ENCODE measurements around the gene MAP2.

Gene MAP2

DNA sequence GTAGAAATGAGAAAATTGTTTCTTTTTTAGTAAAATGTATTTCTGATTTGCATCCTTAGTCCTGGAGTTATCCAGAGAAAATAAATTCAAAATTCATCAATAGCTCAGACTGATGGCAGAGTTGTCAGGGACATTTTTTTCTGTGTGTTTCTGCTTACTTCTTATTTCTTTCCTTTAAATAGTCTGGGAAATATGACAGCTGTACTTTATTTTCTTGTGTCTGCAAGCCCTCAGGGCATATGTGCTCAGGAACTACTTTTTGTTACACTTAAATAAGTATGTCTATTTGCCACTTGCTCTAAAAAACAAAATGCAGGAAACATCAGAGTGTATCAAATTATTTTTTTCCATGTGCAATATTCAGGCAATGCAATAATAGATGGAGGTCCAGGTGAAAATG lies 221.0 kb downstream of the MAP2 start:
- DNase-seq (ENCODE audit: low read depth in 2 of 2): no peak

DNA sequence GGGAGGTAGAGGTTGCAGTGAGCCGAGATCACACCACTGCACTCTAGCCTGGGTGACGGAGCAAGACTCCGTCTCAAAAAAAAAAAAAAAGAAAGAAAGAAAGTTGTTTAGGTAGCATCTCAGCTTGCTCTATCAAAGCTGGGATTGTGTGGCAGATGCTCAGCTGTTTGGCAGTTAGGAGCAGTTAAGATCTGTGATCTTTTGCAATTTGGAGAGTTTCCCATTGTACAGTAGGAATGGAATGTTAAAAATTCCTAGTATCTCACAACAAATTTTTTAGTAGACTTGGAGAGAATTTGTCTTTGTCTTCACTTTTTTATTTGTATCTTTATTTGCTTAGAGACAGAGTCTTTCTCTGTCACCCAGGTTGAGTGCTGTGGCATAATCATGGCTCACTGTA lies 224.9 kb downstream of the MAP2 start:
- peak; percentile 61 to 67 for DNase-seq (ENCODE audit: low read depth in 2 of 2)

DNA sequence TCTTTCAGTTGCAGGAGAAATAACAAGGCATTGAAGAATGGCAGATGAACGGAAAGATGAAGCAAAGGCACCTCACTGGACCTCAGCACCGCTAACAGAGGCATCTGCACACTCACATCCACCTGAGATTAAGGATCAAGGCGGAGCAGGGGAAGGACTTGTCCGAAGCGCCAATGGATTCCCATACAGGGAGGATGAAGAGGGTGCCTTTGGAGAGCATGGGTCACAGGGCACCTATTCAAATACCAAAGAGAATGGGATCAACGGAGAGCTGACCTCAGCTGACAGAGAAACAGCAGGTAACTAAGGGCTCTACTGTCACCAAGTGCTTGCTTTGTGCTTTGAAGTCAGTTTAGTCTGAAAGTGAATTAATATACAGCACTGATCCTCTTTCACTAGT lies 229.3 kb downstream of the MAP2 start:
- DNase-seq (ENCODE audit: low read depth in 2 of 2): no peak

DNA sequence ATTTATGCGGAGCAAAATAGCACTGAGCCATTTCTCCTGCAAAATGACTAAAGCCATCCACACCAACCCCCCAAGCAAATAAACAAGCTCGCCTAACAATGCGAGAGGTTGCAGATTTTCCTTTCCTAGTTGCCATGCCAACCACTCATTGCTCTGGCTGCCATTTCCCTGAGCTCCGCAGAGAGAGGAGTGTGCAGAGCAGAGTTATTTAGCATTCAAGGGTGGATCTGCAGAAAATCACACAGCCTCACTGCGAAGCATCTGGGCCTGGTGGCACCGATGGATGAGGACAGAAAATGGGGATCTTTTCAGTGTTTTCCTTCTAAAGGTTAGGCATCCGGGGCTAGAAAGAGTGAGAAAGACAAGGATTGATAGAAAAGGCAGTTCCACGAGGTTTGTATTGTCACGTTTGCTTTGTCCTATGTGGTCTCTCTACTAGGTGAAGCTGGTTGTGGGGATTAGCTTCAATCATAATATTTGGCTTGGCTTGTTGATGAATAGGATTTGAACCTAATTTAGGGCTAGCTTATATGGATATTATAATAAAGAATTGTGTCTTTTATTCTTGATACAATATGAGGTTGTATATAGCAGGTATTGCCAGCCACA lies 237.5 kb downstream of the MAP2 start:
- DNase-seq (ENCODE audit: low read depth in 2 of 2): no peak

DNA sequence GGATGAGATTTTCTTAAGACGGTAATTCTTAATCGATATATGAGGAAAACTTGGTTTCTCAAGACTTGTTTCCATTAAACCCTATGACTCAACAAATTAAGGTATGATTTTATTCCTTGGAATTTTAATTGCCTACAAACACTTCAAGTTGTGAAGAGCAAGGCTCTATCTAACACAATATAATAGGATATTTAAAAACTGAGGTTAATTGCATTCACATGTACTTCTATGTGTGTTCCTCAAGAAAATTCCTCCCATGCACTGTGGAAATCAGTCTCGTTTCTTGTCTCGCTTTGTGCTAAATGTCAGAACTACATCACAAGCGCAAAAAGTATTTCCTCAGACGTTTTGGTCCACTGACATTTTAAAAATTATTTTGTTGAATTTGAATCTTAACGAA lies 238.2 kb downstream of the MAP2 start:
- DNase-seq (ENCODE audit: low read depth in 2 of 2): no peak

GRCh38 chr2:209663139-209663538 lies 239.3 kb downstream of the MAP2 start:
- no peak for DNase-seq (ENCODE audit: low read depth in 2 of 2)

DNA sequence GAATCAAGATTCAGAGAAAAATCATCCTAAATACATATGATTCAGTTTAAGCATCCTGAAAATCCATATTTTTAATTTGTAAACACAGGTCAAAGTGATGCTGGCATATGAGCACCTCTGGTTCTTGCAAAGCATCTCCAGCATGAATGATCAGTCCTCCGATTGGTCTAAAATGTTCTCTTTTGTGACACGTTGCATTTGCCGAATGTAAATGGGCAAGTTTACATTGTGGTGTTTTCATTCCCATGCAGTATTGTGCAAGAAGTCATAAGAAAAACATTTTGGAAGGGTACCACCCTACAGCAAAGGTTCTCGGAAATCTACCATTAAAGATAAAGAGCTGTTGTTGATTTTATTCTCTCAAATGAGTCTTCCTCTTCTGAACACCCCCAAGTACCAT lies 239.8 kb downstream of the MAP2 start:
- DNase-seq (ENCODE audit: low read depth in 2 of 2): no peak

DNA sequence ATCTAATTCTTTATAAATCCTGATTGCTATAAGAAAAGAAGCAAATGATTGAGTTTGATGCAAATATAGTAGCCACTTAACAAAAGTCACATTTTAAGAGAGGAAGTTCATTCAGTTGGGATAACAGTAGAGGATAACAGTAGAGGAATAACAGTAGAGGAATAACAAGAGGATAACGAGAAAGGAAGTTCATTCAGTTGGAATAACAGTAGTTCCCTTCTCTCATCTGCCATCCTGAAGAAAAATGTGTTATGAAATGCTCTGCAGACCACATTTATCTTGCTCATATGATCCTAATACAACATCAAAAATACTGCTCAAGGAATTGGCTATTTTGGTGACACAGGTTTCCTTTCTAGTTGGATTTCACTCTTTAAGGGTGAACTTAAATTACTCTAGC lies 242.4 kb downstream of the MAP2 start:
- DNase-seq (ENCODE audit: low read depth in 2 of 2): no peak

DNA sequence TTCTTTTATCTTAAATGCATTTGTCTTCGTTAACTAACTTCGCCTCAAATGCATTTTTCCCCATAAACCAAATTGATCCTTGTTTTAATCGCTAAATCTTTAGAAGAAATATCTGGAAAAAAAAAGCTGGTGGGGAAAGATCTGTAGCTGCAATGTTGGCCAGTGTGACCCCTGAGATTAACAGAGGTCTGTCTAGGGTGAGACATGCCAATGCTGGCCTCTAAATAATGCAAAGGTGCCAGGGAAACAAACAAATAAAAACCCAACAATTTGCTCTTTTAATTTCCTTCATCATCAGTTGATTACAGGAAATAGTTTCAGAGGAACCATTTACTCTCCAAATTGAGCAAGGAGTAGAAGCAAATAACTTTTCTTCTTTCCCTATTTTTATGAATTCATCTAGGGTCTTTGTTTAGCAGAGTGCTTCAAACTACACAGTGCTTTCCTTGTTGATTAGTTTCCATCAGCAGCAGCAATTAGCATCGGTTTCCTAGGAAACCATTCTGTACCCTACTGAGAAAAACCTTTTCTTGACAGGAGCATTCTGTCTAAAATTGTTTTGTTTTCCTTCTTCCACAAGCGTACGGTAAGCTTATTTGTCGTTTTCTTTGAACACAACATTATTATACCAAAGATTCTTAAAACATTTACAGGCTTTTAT lies 247.3 kb downstream of the MAP2 start:
- no peak for DNase-seq (ENCODE audit: low read depth in 2 of 2)

DNA sequence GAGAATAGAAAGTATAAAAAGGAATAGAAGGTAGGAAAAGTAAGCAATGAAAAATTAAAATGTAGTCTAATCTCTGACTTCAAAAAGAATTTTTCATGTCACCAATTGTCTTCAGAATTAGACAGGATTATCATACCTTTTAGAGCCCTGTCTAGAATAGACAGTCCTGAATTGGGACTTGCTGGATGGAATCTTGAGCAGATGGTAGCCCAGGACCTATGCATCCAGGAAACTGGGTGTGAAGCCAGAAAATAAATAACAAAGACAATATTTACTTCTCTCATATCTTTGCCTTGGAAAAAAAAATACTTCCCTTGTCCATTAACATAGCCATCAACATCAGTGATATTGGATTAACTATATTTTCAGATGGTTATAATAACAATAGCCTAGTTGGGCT lies 250.0 kb downstream of the MAP2 start:
- no peak for DNase-seq (ENCODE audit: low read depth in 2 of 2)

- DNase-seq (ENCODE audit: low read depth in 2 of 2): no peak
These were observed 256.7 kb downstream of the MAP2 start for GRCh38 chr2:209680596-209680995.

GRCh38 chr2:209681201-209681735 lies 257.4 kb downstream of the MAP2 start:
- DNase-seq (ENCODE audit: low read depth in 2 of 2): no peak

- no peak for DNase-seq (ENCODE audit: low read depth in 2 of 2)
These were observed 258.8 kb downstream of the MAP2 start for GRCh38 chr2:209682646-209683045.

- no peak for DNase-seq (ENCODE audit: low read depth in 2 of 2)
These were observed 261.5 kb downstream of the MAP2 start for GRCh38 chr2:209685340-209685739.

DNA sequence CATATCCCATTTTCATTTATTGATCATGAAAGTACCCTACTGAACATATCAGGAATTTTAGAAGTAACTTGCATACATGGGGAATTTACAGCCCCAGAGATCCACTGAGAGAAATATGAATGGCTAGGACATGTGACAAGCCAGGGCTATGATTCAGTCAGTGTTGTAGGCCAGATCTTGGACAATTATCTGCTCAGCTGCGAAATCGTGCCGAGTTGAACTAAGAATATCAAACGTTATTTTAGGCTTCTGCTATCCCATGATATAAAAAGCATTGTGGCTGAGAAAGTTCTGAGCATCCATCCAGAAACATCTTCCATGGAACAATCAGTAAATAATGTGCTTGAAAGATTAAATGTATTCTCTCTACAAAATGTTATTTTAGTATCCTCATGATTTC lies 262.1 kb downstream of the MAP2 start:
- DNase-seq (ENCODE audit: low read depth in 2 of 2): no peak

DNA sequence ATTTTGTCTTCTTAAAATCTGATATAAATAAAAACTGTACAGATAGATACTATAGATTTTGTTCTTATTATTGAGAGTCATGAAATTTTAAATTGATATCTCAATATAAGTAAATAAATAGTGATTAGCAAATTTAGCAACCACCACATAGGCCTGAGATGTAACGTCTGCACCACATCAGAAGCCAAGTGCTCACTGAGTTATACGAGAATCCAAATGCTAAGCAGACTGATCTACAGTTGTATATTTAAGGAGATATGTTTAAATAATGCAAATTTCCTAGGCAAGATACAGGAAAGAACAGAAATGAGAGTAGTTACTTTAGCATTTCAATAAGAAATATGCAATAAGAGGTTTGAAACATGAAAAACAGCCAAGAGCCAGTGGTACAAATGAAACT lies 262.6 kb downstream of the MAP2 start:
- DNase-seq (ENCODE audit: low read depth in 2 of 2): no peak

- peak; percentile 33 for DNase-seq (ENCODE audit: low read depth in 2 of 2)
These were observed 263.6 kb downstream of the MAP2 start for GRCh38 chr2:209687323-209687969.

- DNase-seq (ENCODE audit: low read depth in 2 of 2): no peak
These were observed 264.5 kb downstream of the MAP2 start for GRCh38 chr2:209688385-209688784.

DNA sequence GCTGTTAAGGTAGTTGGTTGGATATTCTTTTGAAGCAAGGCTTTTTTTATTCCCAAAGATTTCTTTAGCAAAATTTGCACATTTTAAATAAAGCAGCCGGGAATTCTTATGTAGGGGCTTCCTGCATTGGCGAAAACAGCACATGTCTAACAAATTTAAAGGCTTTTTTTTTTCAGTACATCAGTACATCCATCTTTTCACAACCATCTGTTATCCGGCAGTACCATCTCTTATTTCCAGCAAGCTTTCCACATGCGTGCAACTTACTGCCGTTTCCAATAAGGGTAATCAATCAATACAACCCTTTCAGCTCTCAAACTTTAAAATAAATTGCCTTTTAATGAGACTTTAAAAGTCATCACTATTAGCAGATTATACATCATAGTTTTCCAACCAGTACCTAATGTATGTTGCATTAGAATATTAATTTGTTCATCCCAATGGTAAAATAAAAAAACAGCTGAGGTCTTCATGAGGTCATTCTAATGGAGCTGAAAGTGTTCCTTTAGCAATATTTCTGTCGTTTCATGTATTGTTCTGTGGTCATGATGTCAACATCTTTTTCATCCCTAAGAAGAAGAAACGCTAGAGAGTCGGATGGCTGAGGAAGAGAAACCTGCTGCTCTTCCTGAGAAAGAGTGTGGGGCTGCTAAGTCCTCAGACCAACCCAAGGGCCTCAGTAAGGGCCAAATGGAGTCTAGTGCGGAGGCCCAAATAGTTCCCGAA lies 266.3 kb downstream of the MAP2 start:
- no peak for DNase-seq (ENCODE audit: low read depth in 2 of 2)

GRCh38 chr2:209694748-209695147 lies 270.9 kb downstream of the MAP2 start:
- no peak for DNase-seq (ENCODE audit: low read depth in 2 of 2)

- no peak for DNase-seq (ENCODE audit: low read depth in 2 of 2)
These were observed 273.2 kb downstream of the MAP2 start for GRCh38 chr2:209696836-209697711.

Data from fibroblast of skin of left biceps (primary cell).